ENCODE data around the gene POLR2J. TPM values are rescaled to one million over a fixed set of nuclear protein-coding genes. Genes with fewer than 3 reads are reported as not detected.
"Not testable (repeated sequence)": the region's sequence is repeated elsewhere in the genome, so short reads cannot be mapped to it uniquely, and the experiment has no call there.

The POLR2J gene
- polyA plus RNA-seq, 3 donors from 2014 or later, result 103 to 115 (median 115) TPM

DNA sequence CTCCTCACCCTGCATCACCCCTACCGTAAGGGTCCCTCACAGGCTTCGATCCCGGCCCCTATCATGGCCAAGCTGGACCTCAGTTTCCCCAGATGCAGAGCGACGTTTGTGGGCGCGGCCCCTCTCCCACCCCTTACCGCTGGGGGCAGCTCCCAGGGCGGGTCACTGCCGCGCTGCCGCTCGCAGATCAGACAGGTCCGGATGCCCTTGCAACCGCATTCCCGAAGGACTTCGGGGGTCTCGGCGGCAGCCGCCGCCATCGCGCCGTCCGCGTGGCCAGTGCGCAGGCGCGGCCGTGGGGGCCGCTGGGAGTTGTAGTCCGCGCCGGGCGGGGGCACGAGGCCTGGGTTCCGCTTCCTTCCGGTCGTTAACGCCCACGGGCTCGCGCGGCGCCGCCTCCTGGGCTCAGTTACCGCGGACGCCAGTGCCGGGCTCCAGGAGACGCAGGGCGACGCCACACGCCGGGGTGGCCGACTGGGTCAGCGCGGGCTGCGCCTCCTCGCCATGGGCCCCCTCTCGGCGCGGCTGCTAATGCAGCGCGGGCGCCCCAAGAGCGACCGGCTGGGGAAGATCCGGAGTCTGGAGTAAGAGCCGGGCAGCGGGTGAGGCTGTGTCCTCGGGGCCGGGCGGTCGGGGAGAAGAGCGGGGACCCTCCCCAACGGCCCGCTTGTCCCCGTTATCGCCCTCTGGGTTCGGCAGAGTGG lies 14.0 kb downstream of the POLR2J start, which contains the start of the genes ALKBH4 and LRWD1:
Gene ALKBH4, minus strand, starts transcription at position 287 of the 704 bp plus-strand sequence. Its CDS starts 27 bp downstream, at position 260.
Gene LRWD1, plus strand, starts transcription at position 408 of the 704 bp plus-strand sequence. Its CDS starts 97 bp downstream, at position 505.
- Mint-ChIP-seq H3K27ac (peak within 1 kb of the TSS; percentile 72 to 92 (median 78)), H3K27me3 (ENCODE audit: low read depth in 3 of 3) (peaks cover 0 to 6% (median 4%) of the 10 kb centered on the region in 3 donors), H3K4me3 (peak within 1 kb of the TSS; percentile 86 to 95 (median 91)), H3K9me3 (no peaks in the 10 kb centered on the region), H3K36me3 (peaks cover 0 to 3% (median 3%) of the 10 kb centered on the region in 3 donors), H3K4me1 (peaks cover 35 to 44% of the 10 kb centered on the region in 2 donors)
- peak; percentile 94 to 95 (median 94) for DNase-seq

DNA sequence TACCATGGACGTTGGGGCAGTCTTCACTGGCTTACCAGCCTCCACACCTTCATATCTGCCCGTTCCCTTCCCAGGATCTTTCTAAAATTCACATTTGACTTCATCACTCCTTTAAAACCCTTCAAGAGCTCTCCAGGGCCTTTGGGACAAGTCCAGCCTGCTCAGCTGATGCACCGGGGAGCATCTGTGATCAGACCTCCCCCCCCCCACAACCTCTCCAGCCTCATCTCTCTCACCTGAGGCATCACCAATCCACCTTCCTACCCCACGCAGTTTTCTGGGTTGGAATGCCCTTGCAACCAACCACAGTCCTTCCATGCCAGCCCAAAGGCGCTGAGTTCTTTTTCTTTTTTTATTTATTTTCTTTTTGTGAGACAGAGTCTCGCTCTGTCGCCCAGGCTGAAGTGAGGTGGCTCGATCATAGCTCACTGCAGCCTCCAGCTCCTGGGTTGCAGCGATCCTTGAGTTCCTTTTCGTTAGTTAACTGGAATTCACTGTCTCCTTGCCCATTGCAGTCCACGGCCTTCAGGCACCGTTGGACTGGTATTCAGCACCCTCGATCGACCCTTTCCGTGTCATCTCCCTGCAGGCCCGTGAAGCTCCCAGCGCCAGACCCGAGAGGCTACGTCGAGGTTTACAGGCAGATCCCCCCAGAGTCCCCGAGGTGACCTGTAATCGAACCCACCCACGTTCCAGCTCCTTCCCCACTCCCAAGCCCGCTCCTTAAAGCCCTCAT lies 14.7 kb downstream of the POLR2J start:
- peak overlapping the region; percentile 51 to 92 (median 76) for H3K27ac Mint-ChIP-seq
- peaks cover 35 to 44% of the 10 kb centered on the region in 2 donors for H3K4me1 Mint-ChIP-seq
- H3K36me3 Mint-ChIP-seq, result peaks cover 0 to 3% (median 3%) of the 10 kb centered on the region in 3 donors
- peak overlapping the region; percentile 86 to 95 (median 91) for H3K4me3 Mint-ChIP-seq
- no peaks in the 10 kb centered on the region for H3K9me3 Mint-ChIP-seq
- DNase-seq, result no peak
- H3K27me3 Mint-ChIP-seq (ENCODE audit: low read depth in 3 of 3), result peaks cover 0 to 7% (median 4%) of the 10 kb centered on the region in 3 donors

DNA sequence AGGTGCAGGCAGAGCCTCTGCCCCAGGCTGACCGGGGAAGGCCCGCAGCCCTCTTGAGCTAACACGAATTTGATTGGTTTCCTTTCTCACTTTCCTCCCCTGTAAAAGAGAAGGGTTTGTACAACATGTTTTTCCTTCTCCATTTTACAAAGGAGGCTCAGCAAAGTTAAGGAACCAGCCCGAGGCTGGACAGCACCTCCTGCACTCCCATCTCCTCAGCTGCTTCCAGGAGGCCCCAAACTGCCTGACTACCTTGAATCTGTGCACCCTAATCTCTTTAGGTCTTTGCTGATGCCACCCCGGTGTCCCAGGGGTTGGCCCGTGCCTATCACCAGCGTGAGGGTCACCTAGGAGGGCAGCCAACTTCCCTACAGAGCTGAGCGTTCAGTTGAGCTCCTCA lies 18.3 kb downstream of the POLR2J start:
- Mint-ChIP-seq H3K27ac (peak overlapping the region in 1 of 6 donors; percentile 16), H3K27me3 (ENCODE audit: low read depth in 3 of 3) (peaks cover 0 to 6% (median 0%) of the 10 kb centered on the region in 3 donors), H3K36me3 (peaks cover 0 to 3% (median 3%) of the 10 kb centered on the region in 3 donors), H3K9me3 (no peaks in the 10 kb centered on the region), H3K4me1 (peaks cover 21 to 27% of the 10 kb centered on the region in 2 donors), H3K4me3 (no peak overlapping the region)
- DNase-seq, result no peak

DNA sequence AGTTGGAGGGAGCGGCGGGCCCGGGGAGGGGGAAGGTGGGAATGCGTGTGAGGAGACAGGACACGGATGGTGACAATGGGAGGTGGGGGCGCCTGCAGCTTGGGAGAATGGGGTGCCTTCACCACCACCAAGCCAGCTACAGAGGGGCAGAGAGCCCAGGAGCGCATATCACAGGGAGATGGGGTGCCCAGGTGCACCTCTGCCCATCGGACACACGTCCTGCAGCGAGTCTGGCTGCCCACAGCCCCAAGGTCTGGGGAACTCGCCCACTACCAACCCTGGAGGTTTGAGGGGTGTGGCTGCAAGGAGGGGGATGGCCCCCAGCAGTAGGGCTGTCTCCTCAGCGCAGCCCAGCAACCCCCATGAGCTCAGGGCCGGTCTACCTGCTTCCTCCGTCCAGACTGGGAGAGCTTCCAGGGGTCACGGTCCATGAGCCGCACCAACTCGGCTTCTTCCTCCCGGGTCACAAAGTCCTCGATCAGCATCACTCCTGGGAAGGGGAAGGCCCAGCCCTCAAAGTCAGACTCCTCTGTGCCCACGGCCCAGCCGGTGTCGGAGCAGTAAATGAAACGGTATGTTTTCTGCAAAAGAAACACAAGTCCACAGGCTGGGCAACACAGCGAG lies 19.4 kb downstream of the POLR2J start:
- peaks cover 0 to 7% (median 3%) of the 10 kb centered on the region in 3 donors for H3K36me3 Mint-ChIP-seq
- H3K27ac Mint-ChIP-seq, result no peak overlapping the region
- peaks cover 18 to 24% of the 10 kb centered on the region in 2 donors for H3K4me1 Mint-ChIP-seq
- DNase-seq, result no peak
- no peak overlapping the region for H3K4me3 Mint-ChIP-seq
- peaks cover 0 to 5% (median 0%) of the 10 kb centered on the region in 3 donors for H3K27me3 Mint-ChIP-seq (ENCODE audit: low read depth in 3 of 3)
- no peaks in the 10 kb centered on the region for H3K9me3 Mint-ChIP-seq

DNA sequence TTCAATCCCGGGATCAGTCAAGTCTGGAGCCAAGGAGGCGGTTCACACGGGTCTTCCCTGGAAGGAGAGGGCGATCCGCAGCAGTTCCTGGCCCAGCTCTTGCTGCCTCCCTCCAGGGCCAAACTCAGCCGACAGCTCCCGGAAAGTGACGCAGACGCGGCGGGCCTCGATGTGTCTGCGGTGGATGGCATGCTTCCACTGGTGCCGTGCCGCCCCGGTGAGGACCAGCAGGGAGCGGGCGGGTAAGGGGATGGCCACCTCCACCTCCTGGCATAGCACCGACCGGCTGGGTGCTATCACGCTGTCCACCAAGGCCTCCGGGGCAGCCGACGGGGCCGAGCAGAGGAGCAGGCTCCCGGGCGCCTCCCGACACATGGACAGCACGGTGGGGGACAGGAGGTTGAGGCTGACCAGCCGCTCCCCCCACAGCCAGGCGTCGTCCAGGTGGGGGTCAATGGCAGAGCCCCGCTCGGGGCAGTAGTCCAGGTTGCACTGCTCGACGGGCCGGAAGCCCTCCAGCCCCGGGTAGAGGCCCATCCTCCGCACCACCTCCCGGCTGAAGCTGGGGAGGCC lies 21.3 kb downstream of the POLR2J start:
- DNase-seq, result no peak
- Mint-ChIP-seq H3K4me1 (peaks cover 6 to 10% of the 10 kb centered on the region in 2 donors), H3K27ac (no peak overlapping the region), H3K4me3 (no peak overlapping the region), H3K27me3 (ENCODE audit: low read depth in 3 of 3) (peaks cover 0 to 2% (median 0%) of the 10 kb centered on the region in 3 donors), H3K36me3 (peaks cover 0 to 4% (median 3%) of the 10 kb centered on the region in 3 donors), H3K9me3 (no peaks in the 10 kb centered on the region)

DNA sequence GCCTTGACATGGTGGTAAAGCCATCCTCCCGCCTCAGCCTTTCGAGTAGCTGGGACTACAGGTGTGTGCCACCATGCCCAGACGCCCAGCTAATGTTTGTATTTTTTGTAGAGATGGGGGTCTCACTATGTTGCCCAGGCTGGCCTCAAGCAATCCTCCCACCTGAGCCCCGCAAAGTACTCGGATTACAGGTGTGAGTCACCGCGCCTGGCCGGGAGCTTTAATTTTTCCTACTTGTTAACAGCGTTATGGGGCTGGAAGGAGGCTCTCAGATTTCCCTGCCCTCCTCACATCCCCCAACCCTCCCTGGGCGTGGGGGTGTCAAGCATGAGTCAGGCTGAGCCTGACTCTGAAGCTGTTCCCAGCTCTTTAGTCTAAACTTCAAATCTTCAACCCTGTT lies 22.4 kb downstream of the POLR2J start:
- peaks cover 0 to 3% (median 3%) of the 10 kb centered on the region in 3 donors for H3K36me3 Mint-ChIP-seq
- H3K27me3 Mint-ChIP-seq (ENCODE audit: low read depth in 3 of 3), result peaks cover 0 to 2% (median 0%) of the 10 kb centered on the region in 3 donors
- no peak for DNase-seq
- H3K4me3 Mint-ChIP-seq, result no peak overlapping the region
- peaks cover 0 to 5% of the 10 kb centered on the region in 2 donors for H3K4me1 Mint-ChIP-seq
- peak overlapping the region in 1 of 6 donors; percentile 50 for H3K27ac Mint-ChIP-seq
- H3K9me3 Mint-ChIP-seq, result no peaks in the 10 kb centered on the region

DNA sequence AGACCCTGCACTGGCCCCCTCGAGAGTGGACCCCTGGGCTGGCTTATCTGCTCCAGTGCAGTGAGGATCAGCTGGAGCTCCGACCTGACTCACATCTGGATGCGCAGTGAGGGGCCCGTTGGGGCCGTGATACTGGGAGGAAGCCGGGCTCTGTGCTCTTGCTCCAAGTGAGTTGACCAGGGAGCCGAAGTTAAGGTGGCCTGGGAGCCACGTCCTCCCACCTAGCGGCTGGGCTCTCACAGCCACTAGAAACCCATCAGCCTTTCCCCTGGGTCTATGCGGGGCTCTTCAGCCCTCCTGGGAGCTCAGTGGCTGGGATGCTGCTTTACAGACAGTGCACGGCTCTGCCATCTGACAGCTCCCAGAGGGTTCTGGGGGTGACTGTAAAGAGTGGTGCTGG lies 23.1 kb downstream of the POLR2J start:
- Mint-ChIP-seq H3K27ac (no peak overlapping the region), H3K36me3 (peaks cover 0 to 3% (median 1%) of the 10 kb centered on the region in 3 donors), H3K27me3 (ENCODE audit: low read depth in 3 of 3) (peaks cover 0 to 2% (median 0%) of the 10 kb centered on the region in 3 donors), H3K4me1 (peaks cover 0 to under 1% of the 10 kb centered on the region in 2 donors), H3K9me3 (no peaks in the 10 kb centered on the region), H3K4me3 (no peak overlapping the region)
- DNase-seq, result no peak

DNA sequence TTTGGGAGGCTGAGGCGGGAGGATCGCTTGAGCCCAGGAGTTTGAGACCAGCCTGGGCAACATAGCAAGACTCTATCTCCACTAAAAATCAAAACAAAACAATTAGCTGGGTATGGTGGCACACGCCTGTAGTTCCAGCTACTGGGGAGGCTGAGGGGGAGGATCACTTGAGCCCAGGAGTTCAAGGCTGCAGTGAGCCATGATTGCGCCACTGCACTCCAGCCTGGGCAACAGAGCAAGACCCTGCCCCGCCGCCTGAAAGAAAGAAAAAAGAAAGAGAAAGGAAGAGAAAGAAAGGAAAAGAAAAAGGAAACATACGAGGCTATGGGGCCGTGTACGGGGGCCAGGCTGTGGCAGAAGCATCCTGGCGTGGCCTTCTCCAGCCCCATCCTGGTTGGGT lies 23.8 kb downstream of the POLR2J start:
- not testable (repeated sequence) for H3K27me3 Mint-ChIP-seq (ENCODE audit: low read depth in 3 of 3); DNase-seq; H3K9me3 Mint-ChIP-seq; H3K36me3 Mint-ChIP-seq; H3K4me1 Mint-ChIP-seq; H3K4me3 Mint-ChIP-seq; H3K27ac Mint-ChIP-seq

DNA sequence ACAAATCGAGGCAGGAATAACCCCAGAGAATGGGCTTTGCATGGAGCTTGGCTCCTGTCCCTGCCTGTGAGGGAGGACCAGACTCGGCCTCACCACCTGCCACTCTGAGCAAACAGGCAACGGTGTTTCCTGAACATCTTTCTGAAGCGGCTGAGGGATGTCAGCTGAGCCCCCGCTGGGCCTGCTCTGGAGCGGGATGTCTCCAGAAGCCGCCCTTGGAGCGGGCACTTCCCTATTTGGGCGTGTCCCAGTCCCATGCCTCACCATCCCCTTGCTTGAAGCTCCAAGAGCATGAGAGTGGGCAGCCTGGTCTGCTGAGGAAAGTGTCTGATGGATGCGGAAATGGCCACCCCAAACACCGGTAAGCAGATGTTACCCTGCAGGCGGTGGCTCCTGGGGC lies 24.3 kb downstream of the POLR2J start:
- H3K36me3 Mint-ChIP-seq, result peaks cover 0 to 3% (median 0%) of the 10 kb centered on the region in 3 donors
- no peaks in the 10 kb centered on the region for H3K27me3 Mint-ChIP-seq (ENCODE audit: low read depth in 3 of 3)
- no peak overlapping the region for H3K4me3 Mint-ChIP-seq
- no peaks in the 10 kb centered on the region for H3K9me3 Mint-ChIP-seq
- no peak overlapping the region for H3K27ac Mint-ChIP-seq
- peaks cover 0 to 3% of the 10 kb centered on the region in 2 donors for H3K4me1 Mint-ChIP-seq
- no peak for DNase-seq

DNA sequence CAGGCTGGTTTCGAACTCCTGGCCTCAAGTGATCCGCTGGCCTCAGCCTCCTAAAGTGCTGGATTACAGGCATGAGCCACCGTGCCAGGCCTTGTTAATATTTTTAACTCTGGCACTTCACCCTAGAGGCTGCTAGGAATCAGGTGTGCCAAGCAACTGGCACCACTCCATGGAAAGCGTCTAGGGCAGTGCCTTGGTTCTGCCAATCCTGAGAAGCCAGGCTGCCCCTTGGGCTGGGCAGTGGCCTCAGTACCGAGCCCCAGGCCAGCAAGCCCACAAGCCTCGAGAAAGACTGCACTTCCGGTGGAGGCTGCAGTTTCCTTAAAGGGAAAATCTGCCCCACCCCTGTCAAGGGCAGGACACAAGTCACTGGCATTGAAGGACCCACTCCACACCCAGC lies 25.4 kb downstream of the POLR2J start:
- Mint-ChIP-seq H3K4me3 (no peak overlapping the region), H3K36me3 (peaks cover 0 to 3% (median 0%) of the 10 kb centered on the region in 3 donors), H3K27ac (no peak overlapping the region), H3K27me3 (ENCODE audit: low read depth in 3 of 3) (peaks cover 0 to 1% (median 0%) of the 10 kb centered on the region in 3 donors), H3K4me1 (peaks cover 0 to 3% of the 10 kb centered on the region in 2 donors), H3K9me3 (no peaks in the 10 kb centered on the region)
- DNase-seq, result no peak

DNA sequence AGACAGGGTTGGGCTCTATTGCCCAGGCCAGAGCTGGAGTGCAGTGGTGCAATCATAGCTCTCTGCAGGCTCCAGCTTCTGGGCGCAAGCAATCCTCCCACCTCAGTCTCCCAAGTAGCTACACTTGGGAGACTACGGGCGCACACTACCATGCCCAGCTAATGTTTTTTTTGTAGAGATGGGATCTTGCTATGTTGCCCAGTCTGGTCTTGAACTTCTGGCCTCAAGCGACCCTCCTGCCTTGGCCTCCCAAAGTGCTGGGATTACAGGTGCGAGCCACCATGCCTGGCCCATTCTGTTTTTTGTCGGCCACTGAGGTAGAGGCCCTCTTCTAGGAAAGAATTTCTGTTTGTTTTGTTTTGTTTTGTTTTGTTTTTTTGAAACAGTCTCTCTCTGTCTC lies 26.3 kb downstream of the POLR2J start:
- Mint-ChIP-seq H3K27ac (no peak overlapping the region), H3K27me3 (ENCODE audit: low read depth in 3 of 3) (peaks cover 0 to 1% (median 0%) of the 10 kb centered on the region in 3 donors), H3K4me1 (peaks cover 0 to 3% of the 10 kb centered on the region in 2 donors), H3K36me3 (peaks cover 0 to 3% (median 0%) of the 10 kb centered on the region in 3 donors), H3K4me3 (no peak overlapping the region), H3K9me3 (no peaks in the 10 kb centered on the region)
- DNase-seq, result no peak

DNA sequence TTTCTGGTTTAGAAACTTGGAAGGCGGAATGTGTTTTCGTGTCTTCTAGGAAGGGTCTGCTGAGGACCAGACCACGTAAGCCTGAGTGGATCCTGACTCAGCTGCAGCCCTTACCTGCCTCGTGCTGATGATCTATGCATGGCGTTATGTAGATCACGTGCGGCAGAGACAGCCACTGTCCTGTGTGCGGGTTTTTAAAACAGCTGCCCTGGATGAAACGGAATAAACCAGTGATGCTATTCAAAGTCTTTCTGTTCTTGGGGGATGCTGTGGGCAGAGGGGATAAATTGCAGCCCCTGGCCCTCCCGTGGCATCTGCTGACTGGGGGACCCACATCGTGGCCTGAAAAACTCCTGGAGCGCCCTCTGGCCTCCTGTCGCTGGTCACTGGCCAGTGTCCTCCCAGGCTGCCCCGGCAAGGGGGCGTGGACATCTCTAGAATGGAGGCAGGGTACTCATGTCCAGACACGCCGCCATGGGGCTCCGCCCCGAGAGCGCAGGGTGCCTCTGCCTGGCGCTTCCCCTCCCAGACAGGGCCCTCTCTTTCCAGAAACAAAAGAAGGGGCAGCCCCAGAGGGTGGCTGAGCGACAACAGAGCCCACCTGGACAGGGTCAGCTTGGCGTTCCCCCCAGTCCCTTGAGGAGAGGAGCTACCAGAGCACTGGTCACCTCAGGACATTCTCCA lies 27.2 kb downstream of the POLR2J start:
- H3K36me3 Mint-ChIP-seq, result peaks cover 0 to 3% (median 0%) of the 10 kb centered on the region in 3 donors
- no peak overlapping the region for H3K4me3 Mint-ChIP-seq
- peaks cover 0 to 3% of the 10 kb centered on the region in 2 donors for H3K4me1 Mint-ChIP-seq
- DNase-seq, result no peak
- no peak overlapping the region for H3K27ac Mint-ChIP-seq
- peaks cover 0 to 1% (median 0%) of the 10 kb centered on the region in 3 donors for H3K27me3 Mint-ChIP-seq (ENCODE audit: low read depth in 3 of 3)
- H3K9me3 Mint-ChIP-seq, result no peaks in the 10 kb centered on the region

DNA sequence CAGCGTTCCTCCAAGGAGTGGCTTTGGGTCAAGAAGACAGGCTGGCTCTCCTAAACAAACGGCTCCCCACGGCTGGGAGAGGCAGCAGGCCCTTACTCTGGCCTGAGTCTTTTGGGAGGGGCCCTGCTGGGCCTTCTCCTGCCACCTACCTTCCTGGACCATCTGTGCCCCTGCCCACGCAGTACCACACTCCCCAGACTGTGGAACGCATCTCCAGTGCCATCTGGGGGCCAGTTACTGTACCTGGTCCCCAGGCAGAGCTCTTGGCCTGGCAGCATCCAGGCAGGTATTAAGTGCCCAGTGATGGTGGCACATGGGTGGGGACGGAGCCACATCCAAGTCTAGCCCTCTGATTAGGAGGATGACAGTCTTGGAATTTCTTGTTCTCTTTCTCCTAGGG lies 28.5 kb downstream of the POLR2J start:
- H3K27ac Mint-ChIP-seq, result peak overlapping the region in 3 of 6 donors; percentile 24 to 82 (median 48)
- H3K4me3 Mint-ChIP-seq, result no peak overlapping the region
- peaks cover 0 to 1% (median 0%) of the 10 kb centered on the region in 3 donors for H3K27me3 Mint-ChIP-seq (ENCODE audit: low read depth in 3 of 3)
- H3K36me3 Mint-ChIP-seq, result peaks cover 0 to 3% (median 0%) of the 10 kb centered on the region in 3 donors
- peaks cover 0 to 4% of the 10 kb centered on the region in 2 donors for H3K4me1 Mint-ChIP-seq
- no peaks in the 10 kb centered on the region for H3K9me3 Mint-ChIP-seq
- DNase-seq, result peak; percentile 33 to 42 (median 40)

Data from immature natural killer cell (primary cell).